Stimulated activated CD8-positive, alpha-beta memory T cell treated with anti-CD3 and anti-CD28 coated beads, Interleukin-4, amount 100 ng/mL, for 1 hour (primary cell): Measurements from ENCODE around the gene MARF1.
"Not testable (repeated sequence)": the region's sequence is repeated elsewhere in the genome, so short reads cannot be mapped to it uniquely, and the experiment has no call there.

ENCODE experiments used
- DNase-seq, 2 donors: peaks; one replicate each; pipeline ENCODE4 v3.0.0-alpha.2; 2020; ENCODE audit warnings: low read depth in 2 of 2, low spot score in 1 of 2

Gene MARF1

DNA sequence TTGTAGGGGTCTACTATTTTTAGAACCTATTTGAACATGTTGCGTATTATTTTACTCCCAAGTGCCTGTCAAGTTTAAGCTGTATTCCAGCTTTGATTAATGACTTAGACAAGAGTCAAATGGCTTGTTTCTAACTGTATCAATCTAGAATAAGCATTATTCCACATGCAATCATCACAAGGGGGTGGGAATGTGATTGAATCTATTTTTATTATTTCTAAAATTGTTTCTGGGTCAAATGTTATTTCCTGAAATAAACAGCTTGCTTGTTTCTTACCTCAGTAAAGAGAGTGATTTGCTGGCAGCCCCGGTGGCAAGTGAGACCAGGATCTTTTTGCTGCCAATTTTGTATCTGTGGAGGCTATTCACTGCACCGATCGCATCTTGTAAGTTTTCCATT is 21.5 kb downstream of the MARF1 start:
- DNase-seq: no peak

- no peak for DNase-seq
These were observed 22.3 kb downstream of the MARF1 start for GRCh38 chr16:15620611-15621195.

- no peak for DNase-seq
These were observed 24.6 kb downstream of the MARF1 start for GRCh38 chr16:15618392-15618791.

GRCh38 chr16:15617901-15618300 is 25.1 kb downstream of the MARF1 start:
- DNase-seq: no peak

DNA sequence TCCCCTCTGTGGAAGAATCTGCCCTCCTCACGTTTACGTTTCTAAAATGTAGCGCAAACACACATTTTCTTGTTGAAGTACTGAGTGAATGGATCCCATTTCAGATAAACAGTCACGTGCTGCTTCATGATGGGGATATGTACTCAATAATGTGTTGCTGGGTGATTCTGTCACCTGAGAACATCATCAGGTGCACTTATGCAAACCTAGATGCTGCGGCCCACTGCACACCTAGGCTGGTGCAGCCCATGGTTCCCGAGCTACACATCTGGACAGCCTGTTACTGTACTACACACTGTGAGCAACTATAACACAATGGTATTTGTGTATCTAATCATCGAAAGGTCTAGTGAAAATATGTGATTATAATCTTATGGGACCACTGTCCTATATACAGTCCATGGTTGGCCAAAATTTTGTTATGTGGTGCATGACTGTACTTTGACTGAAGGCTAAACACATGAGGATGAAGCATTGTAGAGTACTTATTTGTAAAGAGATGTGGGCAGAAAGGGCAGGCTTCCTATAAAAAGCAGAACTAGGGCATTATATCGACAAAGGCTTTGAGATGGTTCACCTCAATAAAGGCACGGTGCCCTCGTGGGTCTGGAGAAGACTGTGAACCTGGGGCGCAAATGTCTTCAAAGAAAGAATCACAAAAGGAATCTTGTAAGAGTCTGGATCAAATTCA is 26.3 kb downstream of the MARF1 start:
- DNase-seq: no peak

GRCh38 chr16:15616012-15616411 is 26.9 kb downstream of the MARF1 start:
- DNase-seq: no peak

GRCh38 chr16:15613676-15614075 is 29.3 kb downstream of the MARF1 start:
- no peak for DNase-seq

DNA sequence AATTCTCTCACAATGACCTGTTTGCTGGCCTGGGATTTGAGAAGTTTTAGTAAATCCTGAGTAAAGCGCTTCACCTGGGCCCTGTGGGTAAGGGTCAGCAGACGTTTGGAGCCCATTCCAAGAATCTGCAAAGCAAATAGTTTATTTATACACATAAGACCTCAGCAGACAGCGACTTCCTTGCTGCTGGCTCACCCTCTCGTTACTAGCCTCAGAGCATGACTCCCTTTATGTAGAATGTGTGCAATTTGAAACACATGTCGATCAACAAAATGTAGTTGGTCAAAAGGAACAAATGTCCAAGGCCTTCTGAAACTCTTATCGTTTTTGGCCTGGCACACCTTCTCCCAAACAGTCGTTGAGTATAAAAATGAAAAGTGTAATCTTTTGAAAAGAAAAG is 31.3 kb downstream of the MARF1 start:
- DNase-seq: no peak

GRCh38 chr16:15610369-15610871 is 32.5 kb downstream of the MARF1 start:
- DNase-seq: no peak

GRCh38 chr16:15609286-15609649 is 33.7 kb downstream of the MARF1 start:
- DNase-seq: no peak

GRCh38 chr16:15608398-15609285 is 34.3 kb downstream of the MARF1 start:
- no peak for DNase-seq

DNA sequence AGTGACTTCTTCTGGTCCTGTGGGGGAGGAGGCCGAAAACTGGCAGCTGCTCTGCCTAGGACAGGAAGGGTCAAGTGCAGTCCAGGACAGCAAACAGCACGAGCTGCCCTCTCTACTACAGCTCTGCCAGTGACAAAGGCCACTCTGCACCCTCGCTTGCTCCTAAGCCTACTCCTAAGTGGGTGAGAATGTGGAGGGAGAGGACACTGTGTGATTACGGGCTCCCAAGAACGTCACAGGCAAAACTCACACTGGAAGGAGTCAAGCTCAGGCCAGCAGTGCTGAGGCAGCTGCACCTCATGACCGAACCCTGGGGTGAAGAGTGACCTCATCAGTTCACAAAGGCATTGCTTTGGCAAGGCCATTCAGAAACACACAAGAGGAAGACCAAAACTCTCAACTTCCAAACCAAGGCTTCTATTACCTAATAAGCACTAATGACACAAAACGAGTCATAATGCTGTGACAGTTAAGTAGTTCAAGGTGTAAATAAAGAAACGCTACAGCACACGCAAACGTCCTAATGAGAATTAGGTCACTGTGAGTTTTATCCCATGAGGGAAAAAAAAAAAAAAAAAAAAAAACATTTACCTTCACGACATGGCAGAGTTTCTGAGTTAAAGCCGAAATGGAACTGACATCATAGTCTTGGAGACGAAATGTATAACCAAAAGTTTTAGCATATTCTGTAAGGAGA is 35.1 kb downstream of the MARF1 start:
- DNase-seq: no peak

DNA sequence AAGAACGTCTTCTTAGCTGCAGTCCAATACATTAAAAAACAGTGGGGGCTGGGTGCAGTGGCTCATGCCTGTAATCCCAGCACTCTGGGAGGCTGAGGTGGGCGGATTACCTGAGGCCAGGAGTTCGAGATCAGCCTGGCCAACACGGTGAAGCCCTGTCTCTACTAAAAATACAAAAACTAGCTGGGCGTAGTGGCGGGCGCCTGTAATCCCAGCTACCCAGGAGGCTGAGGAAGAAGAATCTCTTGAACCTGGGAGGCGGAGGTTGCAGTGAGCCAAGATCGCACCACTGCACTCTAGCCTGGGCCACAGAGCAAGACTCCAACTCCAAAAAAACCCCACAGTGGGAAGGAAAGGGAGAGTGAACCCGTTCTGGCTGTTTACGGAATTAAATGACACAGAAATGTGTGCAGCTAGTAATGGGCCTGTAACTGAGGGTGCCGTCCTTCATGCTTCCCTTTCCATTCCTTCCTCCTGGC is 35.7 kb downstream of the MARF1 start:
- not testable (repeated sequence) for DNase-seq

- no peak for DNase-seq
These were observed 36.3 kb downstream of the MARF1 start for GRCh38 chr16:15606518-15607220.

DNA sequence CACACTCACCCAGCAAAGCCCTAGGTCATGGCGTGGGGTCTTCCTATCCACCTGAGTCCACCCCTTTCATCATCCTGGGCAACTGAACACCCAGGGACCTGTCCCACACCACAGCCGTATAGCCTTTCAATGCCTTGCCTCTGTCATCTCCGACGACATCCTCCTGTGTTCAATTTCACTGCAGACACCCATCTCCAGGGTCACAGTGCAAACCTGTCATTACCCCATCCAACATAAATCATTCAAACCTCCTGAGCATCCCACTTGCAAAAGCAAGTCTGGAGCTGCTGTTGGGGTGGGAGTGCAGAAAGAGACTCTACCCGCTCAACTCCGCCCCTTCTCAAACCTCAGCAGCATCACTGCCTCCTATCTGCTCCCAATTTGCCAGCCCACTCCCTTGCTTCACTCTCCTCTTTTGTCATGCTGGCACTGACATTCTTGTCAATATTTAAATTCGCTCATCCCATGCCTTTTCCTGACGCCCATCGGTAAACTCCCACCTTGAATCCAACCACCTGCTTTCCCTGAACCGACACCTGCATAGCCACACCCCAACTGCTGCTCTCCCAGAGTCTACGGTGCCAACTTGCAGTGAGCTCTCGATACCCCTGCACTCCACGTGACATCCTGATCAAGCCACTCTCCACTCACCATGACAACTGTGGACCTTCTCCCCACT is 37.0 kb downstream of the MARF1 start:
- DNase-seq: no peak

DNA sequence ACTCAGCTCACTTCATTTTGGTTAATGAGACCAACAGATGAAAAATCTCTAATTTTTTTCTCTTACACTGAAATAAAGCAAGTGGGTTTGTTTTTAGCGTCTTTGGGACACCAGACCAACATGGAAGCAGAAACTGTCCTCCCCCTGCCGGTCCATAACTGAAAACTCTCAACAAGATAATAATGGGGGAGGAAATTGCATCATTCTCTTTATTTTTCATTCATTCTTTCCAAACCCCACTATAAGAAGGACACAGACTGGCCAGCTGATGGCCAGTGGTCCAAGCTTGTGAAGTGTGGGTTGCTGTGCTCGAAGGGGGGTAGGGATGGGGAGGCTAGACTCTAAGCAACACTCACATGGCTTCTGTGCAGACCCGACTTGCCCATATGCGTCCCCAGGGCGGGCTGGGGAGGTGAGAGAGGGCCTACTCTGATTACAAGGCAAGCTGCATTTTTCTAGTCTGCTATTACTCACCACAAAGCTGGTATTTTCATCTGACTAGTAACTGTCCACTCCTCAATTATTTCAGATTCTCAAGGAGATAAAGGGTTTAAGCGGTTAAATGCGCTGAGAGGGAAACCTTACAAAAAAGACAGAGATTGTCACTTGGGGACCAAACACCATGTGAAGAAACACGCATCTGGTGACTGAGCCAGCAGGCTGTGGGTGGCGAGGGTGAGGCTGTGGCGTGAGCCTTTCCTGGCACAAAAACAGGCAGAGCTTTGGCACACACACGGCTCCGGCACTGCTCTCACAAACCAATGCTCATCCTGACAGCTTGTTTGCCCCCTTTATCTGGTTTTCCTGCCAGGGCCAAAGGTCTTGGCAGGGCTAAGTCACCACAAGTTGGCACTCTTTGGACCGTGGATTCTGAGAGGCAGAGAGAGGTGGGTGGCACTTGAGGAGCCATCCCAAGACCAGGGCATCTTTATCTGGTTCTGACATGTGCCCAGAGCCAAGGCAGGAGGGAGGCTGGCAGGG is 38.2 kb downstream of the MARF1 start:
- DNase-seq: no peak

DNA sequence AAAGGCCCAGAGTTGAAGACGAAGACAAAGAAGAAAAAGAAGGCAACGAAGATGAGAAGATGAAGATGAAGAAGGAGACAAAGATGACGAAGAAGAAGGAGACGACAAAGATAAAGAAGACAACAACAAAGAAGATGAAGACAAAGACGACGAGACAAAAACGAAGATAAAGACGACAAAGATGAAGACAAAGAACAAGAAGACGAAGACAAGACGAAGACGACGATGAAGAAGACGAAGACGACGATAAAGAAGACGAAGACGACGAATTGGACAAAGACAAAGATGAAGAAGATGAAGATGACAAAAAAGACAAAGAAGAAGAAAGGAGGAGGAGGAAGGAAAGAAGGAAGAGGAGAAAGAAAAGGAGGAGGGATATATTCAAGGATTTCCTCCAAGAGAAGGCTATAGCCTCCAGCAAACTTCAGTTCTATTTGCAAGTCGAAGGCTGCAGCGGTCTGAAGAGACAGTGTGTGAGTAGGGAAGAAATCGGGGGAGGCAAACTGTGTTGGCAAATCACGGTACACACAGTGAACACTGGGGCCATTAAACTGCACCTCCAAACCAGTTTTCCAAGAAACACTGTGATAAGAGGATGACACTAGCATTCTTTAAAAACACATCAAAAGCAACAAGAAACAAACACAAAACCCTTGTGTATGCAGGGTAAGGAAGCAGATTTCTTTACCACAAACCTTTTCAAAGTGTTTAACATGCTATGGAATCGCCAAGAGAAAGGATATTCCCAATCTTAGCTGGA is 40.5 kb downstream of the MARF1 start:
- no peak for DNase-seq

GRCh38 chr16:15601212-15601879 is 41.6 kb downstream of the MARF1 start:
- DNase-seq: no peak
